Measurements from ENCODE around the gene TTLL12.
"Not testable (repeated sequence)": the region's sequence is repeated elsewhere in the genome, so short reads cannot be mapped to it uniquely, and the experiment has no call there.

The TTLL12 gene

GRCh38 chr22:43152003-43152356 is 35.0 kb downstream of the TTLL12 start:
- no peak for DNase-seq

GRCh38 chr22:43151251-43152002 is 35.5 kb downstream of the TTLL12 start, which contains the start of gene TSPO:
Gene TSPO (plus strand): TSS chr22:43151559. CDS start chr22:43159239, 7,680 bp downstream.
- DNase-seq, result peak; percentile 60

DNA sequence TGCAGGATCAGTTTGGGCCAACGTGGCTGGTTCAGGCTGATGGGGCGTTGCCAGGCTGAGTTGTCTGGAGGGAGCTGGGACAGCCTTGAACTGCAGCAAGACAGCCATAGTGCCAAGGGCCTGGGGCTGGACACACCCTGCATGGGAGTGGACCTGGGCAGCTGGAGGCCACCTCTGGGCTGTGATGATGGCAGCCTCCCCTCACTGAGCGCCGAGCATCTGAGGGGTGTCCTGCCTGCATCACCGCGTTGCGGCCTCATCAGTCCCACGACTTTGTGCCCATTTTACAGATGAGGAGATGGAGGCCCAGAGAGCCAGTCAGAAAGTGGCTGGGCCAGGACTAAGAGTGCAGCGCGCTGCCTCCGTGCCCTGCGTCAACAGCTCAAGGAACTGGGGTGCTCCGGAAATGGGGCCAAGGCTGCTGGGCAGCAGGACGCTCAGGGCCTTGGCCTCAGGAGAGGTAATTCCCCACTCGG is 36.2 kb downstream of the TTLL12 start:
- DNase-seq, result no peak

DNA sequence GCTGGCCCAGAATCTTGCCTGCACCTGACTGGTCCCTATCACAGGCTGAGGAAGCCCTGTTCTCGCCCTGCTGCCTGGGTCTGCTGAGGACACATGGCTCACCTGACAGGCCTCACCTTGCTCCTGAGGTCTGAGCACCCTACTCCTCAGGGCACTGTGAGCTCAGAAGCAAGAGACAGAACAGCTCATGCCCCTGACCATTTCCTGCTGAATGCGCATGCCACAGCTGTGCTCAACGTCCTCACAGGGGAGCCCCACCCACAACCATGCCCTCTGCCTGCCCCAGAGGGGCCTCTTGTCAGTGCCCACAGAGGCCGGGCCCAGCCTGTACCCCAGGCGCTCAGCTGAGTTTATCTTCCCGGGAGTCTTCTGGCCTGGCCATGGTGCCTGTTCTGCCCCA is 38.4 kb downstream of the TTLL12 start:
- no peak for DNase-seq

GRCh38 chr22:43147821-43148220 is 39.1 kb downstream of the TTLL12 start:
- DNase-seq, result no peak

DNA sequence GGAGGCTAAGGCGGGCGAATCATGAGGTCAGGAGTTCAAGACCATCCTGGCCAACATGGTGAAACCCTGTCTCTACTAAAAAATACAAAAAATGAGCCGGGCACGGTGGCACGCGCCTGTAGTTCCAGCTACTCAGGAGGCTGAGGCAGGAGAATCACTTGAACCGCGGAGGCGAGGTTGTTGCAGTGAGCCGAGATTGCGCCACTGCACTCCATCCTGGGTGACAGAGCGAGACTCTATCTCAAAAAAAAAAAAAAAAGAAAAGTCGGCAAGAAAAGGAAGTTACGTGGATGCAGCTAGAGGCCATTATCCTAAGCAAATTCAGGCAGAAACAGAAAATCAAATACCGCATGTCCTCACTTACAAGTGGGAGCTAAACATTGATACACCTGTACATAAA is 40.6 kb downstream of the TTLL12 start:
- not testable (repeated sequence) for DNase-seq

- DNase-seq, result not testable (repeated sequence)
Observed at GRCh38 chr22:43145371-43145770, 41.6 kb downstream of the TTLL12 start.

DNA sequence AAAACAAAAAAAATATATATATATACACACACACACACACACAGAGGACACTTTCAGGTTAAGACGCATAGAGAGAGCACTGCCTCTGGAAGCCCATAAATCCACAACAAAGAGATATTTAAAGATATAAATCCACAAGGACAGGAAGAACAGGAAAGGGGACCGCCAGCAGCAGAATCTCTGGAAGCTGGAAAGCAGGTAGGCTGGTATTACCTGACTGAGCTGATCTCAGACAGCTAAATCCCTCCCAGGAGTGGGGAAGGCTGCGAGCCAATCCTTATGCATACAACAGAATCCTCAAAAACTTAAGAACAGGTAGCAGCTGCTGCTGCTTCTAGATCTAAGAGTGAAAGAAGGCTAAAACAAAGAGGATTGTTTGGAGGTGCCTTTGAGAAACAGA is 42.0 kb downstream of the TTLL12 start:
- no peak for DNase-seq

- peak; percentile 80 for DNase-seq
Observed at GRCh38 chr22:43142880-43143562, 43.9 kb downstream of the TTLL12 start, which contains the start of gene MCAT. Gene MCAT (minus strand): TSS chr22:43143398. CDS start chr22:43143348, 50 bp downstream.

- DNase-seq, result no peak
Observed at GRCh38 chr22:43136801-43137200, 50.1 kb downstream of the TTLL12 start.

DNA sequence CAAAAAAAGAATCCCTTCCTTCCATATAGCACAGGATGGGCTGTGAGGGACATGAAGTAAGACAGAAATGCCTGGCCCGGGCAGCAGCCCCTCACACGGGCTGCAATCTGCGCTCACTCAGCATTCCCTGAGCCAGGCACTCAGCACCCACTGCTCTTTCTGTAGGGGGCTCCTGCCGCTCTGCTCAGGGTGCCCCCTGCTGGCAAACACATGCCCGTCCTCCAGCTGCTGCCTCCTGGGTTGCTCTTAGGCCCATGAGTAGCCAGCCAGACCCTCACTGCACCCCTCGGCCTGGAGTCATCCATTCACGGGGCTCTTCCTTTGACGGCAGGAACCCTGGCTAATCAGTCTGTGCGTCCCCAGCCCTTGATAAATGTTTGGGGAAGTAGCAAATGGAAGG is 50.7 kb downstream of the TTLL12 start:
- DNase-seq, result peak; percentile 53

DNA sequence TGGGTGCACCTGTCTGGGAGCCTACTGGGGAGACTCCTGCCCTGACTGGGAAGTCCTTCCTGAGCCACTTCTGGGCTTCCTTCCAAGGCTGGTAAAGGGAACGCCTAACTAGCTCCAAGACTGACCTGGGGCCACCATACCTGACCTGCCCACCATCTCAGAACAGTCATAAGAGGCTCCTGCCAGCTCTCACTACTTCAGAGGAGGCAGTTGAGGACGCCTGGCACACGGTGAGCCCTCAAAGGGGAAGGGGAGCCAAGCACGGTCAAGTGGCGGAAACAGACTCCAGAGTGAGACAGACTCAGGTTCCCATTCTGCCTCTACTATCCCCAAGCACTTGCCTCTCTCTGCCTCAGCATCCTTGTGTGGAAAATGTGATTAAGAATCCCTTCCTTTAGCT is 51.4 kb downstream of the TTLL12 start:
- DNase-seq, result no peak

GRCh38 chr22:43134553-43134952 is 52.4 kb downstream of the TTLL12 start:
- DNase-seq, result no peak

DNA sequence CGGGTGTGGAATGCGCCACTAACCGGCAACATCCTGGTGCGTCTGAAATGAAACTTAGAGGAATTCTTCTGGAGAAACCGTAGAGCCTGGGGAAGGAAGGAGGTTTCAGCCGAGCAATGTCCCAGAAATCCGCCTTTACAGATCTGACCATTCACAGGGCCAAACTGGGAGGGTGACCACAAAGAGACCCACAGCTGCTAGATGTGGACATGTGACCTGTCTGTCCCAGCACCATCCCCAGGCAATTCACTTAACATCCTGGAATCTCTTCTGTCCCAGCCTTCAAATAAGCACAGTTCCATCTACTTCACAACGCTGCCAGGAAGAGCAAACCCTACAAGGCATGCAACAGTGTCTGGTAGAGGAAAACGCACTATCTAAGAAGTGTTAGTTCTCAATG is 53.5 kb downstream of the TTLL12 start:
- no peak for DNase-seq

- no peak for DNase-seq
Observed at GRCh38 chr22:43131773-43132501, 55.0 kb downstream of the TTLL12 start.

- DNase-seq, result no peak
Observed at GRCh38 chr22:43129426-43130425, 57.2 kb downstream of the TTLL12 start.

DNA sequence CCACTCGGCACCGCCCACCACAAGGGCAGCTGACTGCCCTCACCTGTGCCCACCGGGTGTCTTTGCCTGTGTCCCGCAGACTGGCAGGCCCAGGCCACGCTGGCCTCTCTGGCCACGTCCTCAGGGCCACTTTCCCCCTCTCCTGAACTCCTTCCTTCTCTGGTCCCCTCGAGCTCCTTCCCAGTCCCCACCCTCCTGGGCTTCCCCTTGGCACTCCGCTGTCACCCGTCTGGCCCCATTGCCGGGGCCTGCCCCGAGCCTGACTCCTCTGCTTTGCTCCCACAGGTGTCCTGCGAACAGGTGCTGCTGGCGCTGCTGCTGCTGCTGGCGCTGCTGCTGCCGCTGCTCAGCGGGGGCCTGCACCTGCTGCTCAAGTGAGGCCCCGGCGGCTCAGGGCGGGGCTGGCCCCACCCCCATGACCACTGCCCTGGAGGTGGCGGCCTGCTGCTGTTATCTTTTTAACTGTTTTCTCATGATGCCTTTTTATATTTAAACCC is 58.0 kb downstream of the TTLL12 start:
- no peak for DNase-seq

GRCh38 chr22:43128116-43128515 is 58.8 kb downstream of the TTLL12 start:
- no peak for DNase-seq

DNA sequence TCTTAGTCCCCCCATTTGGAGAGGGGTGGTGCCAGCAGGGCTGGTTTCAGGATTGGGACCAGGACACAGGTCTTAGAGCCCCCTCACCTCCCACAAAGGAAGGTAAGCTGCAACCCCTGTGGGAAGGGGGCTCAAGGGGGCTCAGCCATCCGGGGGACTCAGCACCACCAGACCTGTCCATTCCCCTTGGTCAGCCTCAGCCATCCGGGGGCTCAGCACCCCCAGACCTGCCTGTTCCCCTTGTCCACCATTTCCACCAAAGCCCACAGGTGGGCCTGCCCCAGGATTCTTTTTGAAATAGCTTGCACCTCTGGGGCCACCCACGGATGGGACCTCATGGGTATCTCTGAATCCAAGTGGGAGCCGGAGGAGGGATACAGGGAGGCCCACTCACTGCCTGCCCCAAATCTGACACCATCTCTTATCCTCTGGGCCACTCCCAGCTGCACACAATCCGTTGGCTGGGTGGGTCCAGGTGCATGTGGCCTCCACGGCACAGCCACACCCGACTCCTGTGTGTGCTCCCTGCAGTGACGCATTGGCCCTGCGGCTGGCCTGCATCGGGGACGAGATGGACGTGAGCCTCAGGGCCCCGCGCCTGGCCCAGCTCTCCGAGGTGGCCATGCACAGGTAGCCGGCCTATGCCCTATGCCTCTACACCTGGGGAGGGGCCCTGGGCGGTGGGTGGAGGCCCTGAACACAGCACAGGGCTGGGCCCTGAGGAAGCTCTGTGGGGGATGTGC is 59.6 kb downstream of the TTLL12 start:
- no peak for DNase-seq

DNA sequence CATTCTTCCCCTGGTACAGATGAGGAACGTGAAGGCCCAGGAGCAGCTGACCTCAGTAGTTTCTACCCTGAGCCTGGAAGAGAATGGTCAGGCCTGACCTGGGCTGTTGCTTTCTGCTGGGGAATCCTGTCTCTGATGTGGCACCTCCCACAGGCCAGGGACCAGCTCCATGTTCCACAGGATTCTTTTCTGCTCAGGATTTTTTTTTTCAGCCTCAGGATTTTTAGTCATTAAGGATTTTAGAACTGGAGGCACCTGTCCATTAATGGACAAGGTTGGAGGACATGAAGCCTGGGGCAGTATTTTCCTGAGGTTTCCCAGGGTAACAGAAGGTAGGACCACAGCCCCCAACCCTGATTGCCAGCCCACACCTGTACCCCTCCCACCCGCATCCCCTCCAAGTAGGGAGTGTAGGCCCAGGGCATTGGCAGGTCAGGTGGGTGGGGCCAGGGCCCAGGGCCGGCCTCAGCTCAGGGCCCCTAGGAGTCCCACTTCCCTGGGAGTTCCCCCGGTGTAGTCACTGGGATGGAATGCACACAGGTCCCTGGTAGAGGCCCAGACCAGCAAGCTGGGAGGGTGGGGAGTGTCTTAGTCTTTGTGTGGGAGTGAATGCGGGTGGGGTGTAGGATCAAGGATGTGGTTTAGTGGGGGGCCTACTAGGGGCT is 60.3 kb downstream of the TTLL12 start:
- no peak for DNase-seq

- no peak for DNase-seq
Observed at GRCh38 chr22:43118953-43119458, 67.9 kb downstream of the TTLL12 start.
